H1 (cell line): Measurements from ENCODE around the gene LRPPRC. TPM values are rescaled to one million over a fixed set of nuclear protein-coding genes. Genes with fewer than 3 reads are reported as not detected.

Source experiments
- CTCF ChIA-PET: fragments of 300-600 bp; sonication (Branson Sonifier 250); formaldehyde crosslinking; loops from one replicate; lab custom pipeline; 2021; ENCODE audit not compliant: partially characterized antibody; lab: Charles Lee
- POLR2A ChIA-PET: fragments of 300-600 bp; sonication (Branson Sonifier 250); formaldehyde crosslinking; loops from one replicate; lab custom pipeline; 2021; ENCODE audit warnings: inconsistent platforms; ENCODE audit not compliant: partially characterized antibody; lab: Charles Lee
- DNase-seq, 2 experiments: peaks; one replicate each; pipeline versions ENCODE4 v3.0.0 to v3.0.0-alpha.2; 2010 to 2022; ENCODE audit warnings: low spot score in 2 of 2, low read depth in 1 of 2, mixed read lengths in 1 of 2
- FAIRE-seq: peaks from 2 replicates; lab custom pipeline; 2011; peaks lifted over from hg19 to GRCh38; lab: Jason Lieb, UNC
- H2AFZ ChIP-seq: 2 replicates; pipeline ENCODE4 v1.8.1; 2012; ENCODE audit warnings: low read length, inconsistent platforms
- H2AK5ac ChIP-seq: 2 replicates; pipeline ENCODE4 v1.6.1; 2013; ENCODE audit warnings: low read depth, low read length
- H2BK120ac ChIP-seq: replicated peaks from 2 replicates; pipeline ENCODE3; 2013; ENCODE audit warnings: low read depth, low read length, inconsistent platforms
- H2BK12ac ChIP-seq: 2 replicates; pipeline ENCODE4 v1.6.1; 2013; ENCODE audit warnings: low read depth, low read length
- H2BK15ac ChIP-seq: 2 replicates; pipeline ENCODE4 v1.6.1; 2013; ENCODE audit warnings: low read length
- H2BK20ac ChIP-seq: 2 replicates; pipeline ENCODE4 v1.6.1; 2013; ENCODE audit warnings: low read length
- H2BK5ac ChIP-seq: 2 replicates; pipeline ENCODE4 v1.6.1; 2013; ENCODE audit warnings: low read depth, low read length
- H3K14ac ChIP-seq: 2 replicates; pipeline ENCODE4 v1.6.1; 2013; ENCODE audit warnings: inconsistent platforms; ENCODE audit not compliant: insufficient read length
- H3K18ac ChIP-seq: 2 replicates; pipeline ENCODE4 v1.6.1; 2013; ENCODE audit warnings: low read length; ENCODE audit errors: extremely low read depth
- H3K23ac ChIP-seq: 2 replicates; pipeline ENCODE4 v1.6.1; 2013; ENCODE audit warnings: inconsistent platforms; ENCODE audit not compliant: insufficient read length
- H3K23me2 ChIP-seq: 2 replicates; pipeline ENCODE4 v1.6.1; 2013; ENCODE audit warnings: low read depth, low read length
- H3K27ac ChIP-seq: 2 replicates; pipeline ENCODE4 v1.6.1; 2011; ENCODE audit warnings: low read depth, low read length, inconsistent platforms
- H3K27me3 ChIP-seq, 4 experiments: replicated peaks in 1 of 4; 1 replicate in 1 of 4; 2 replicates in 3 of 4; pipeline versions ENCODE4 v1.6.1 to v1.8.1; 2011 to 2013; ENCODE audit warnings: low read length in 3 of 4, mild to moderate bottlenecking in 3 of 4, inconsistent platforms in 2 of 4, mixed read lengths in 2 of 4, moderate library complexity in 1 of 4; ENCODE audit not compliant: control insufficient read depth in 3 of 4, insufficient read depth in 3 of 4; ENCODE audit errors: extremely low read depth in 1 of 4
- H3K36me3 ChIP-seq, 4 experiments: 2 replicates each; pipeline versions ENCODE4 v1.6.1 to v1.8.1; 2011 to 2013; ENCODE audit warnings: mild to moderate bottlenecking in 4 of 4, low read length in 3 of 4, moderate library complexity in 2 of 4, control low read depth in 1 of 4, inconsistent platforms in 1 of 4; ENCODE audit not compliant: insufficient read depth in 4 of 4, control insufficient read depth in 2 of 4
- H3K4ac ChIP-seq: replicated peaks from 2 replicates; pipeline ENCODE3; 2013; ENCODE audit warnings: low read length, low read depth, mixed read lengths, inconsistent platforms; ENCODE audit not compliant: insufficient read length
- H3K4me1 ChIP-seq, 4 experiments: replicated peaks in 1 of 4; 1 replicate in 1 of 4; 2 replicates in 3 of 4; pipeline versions ENCODE4 v1.6.1 to v1.8.1; 2011 to 2013; ENCODE audit warnings: low read length in 3 of 4, inconsistent platforms in 2 of 4, mixed read lengths in 1 of 4; ENCODE audit not compliant: insufficient read depth in 4 of 4, control insufficient read depth in 3 of 4
- H3K4me2 ChIP-seq, 2 experiments: 2 replicates each; pipeline versions ENCODE4 v1.6.1 to v1.8.1; 2011 to 2013; ENCODE audit warnings: low read depth in 2 of 2, low read length in 2 of 2, control low read depth in 1 of 2, inconsistent platforms in 1 of 2, mild to moderate bottlenecking in 1 of 2; ENCODE audit not compliant: insufficient read depth in 1 of 2
- H3K4me3 ChIP-seq, 4 experiments: fragments of 200-600, 300-600 bp in 1 of 4; sonication (generic), shearing (Covaris generic), sonication (Bioruptor Twin) in 1 of 4; 2 replicates each; pipeline versions ENCODE4 v1.5.1 to v1.8.1; 2011 to 2016; ENCODE audit warnings: low read length in 4 of 4, low read depth in 3 of 4, control low read depth in 2 of 4, inconsistent platforms in 2 of 4, mild to moderate bottlenecking in 2 of 4, mixed read lengths in 1 of 4, moderate library complexity in 1 of 4; ENCODE audit not compliant: insufficient read depth in 2 of 4; ENCODE audit errors: extremely low read depth in 1 of 4
- H3K56ac ChIP-seq: replicated peaks from 2 replicates; pipeline ENCODE3; 2013; ENCODE audit warnings: low read depth, mild to moderate bottlenecking, mixed read lengths, low read length, inconsistent platforms; ENCODE audit not compliant: insufficient read length
- H3K79me1 ChIP-seq: 2 replicates; pipeline ENCODE4 v1.6.1; 2013; ENCODE audit warnings: low read depth, low read length, control low read depth
- H3K79me2 ChIP-seq, 2 experiments: 2 replicates each; pipeline versions ENCODE4 v1.6.1 to v1.8.1; 2012 to 2013; ENCODE audit warnings: low read length in 2 of 2, mild to moderate bottlenecking in 2 of 2, inconsistent platforms in 1 of 2; ENCODE audit not compliant: insufficient read depth in 2 of 2, control insufficient read depth in 1 of 2
- H3K9ac ChIP-seq, 4 experiments: replicated peaks in 1 of 4; 1 replicate in 1 of 4; 2 replicates in 3 of 4; pipeline versions ENCODE4 v1.6.1 to v1.8.1; 2011 to 2013; ENCODE audit warnings: low read depth in 3 of 4, low read length in 3 of 4, control low read depth in 2 of 4, mild to moderate bottlenecking in 2 of 4, moderate library complexity in 2 of 4, inconsistent platforms in 1 of 4; ENCODE audit errors: extremely low read depth in 1 of 4
- H3K9me3 ChIP-seq, 2 experiments: 2 replicates each; pipeline versions ENCODE4 v1.6.1 to v1.8.1; 2012 to 2013; ENCODE audit warnings: mild to moderate bottlenecking in 2 of 2, moderate library complexity in 2 of 2, control low read depth in 1 of 2, inconsistent platforms in 1 of 2, low read depth in 1 of 2, low read length in 1 of 2, mixed read lengths in 1 of 2; ENCODE audit not compliant: insufficient read depth in 2 of 2
- H4K20me1 ChIP-seq, 2 experiments: replicated peaks in 1 of 2; 2 replicates each; pipeline versions ENCODE3 to v1.8.1; 2011 to 2013; ENCODE audit warnings: inconsistent platforms in 2 of 2, low read length in 2 of 2, mild to moderate bottlenecking in 1 of 2; ENCODE audit not compliant: insufficient read depth in 2 of 2, control insufficient read depth in 1 of 2
- H4K5ac ChIP-seq: 2 replicates; pipeline ENCODE4 v1.6.1; 2013; ENCODE audit warnings: low read length, low read depth, mixed read lengths, inconsistent platforms; ENCODE audit not compliant: insufficient read length
- H4K8ac ChIP-seq: 2 replicates; pipeline ENCODE4 v1.8.0; 2013; ENCODE audit warnings: mild to moderate bottlenecking, moderate library complexity, low read length, inconsistent platforms; ENCODE audit not compliant: insufficient read depth; ENCODE audit errors: extremely low read depth
- H4K91ac ChIP-seq: replicated peaks from 2 replicates; pipeline ENCODE3; 2013; ENCODE audit warnings: low read length, mixed read lengths, inconsistent platforms; ENCODE audit not compliant: insufficient read length
- CTBP2 ChIP-seq: IDR thresholded peaks from 2 replicates; pipeline ENCODE4 v1.7.0; 2011; ENCODE audit warnings: borderline replicate concordance, mild to moderate bottlenecking, moderate library complexity, mixed read lengths, low read length; ENCODE audit not compliant: insufficient read depth, insufficient read length
- SP1 ChIP-seq: IDR thresholded peaks from 2 replicates; pipeline ENCODE4 v1.6.1; 2011; ENCODE audit warnings: low read depth, low read length
- SP4 ChIP-seq: IDR thresholded peaks from 2 replicates; pipeline ENCODE4 v1.6.1; 2012; ENCODE audit warnings: low read length, inconsistent platforms
- WGBS, 2 experiments: shearing (Covaris generic) in 1 of 2; methylation state at CpG; one replicate each; pipeline versions ENCODE4 v1.1.6 to v1.1.7; 2013 to 2015; ENCODE audit warnings: low lambda C conversion rate in 2 of 2, mixed read lengths in 2 of 2, inconsistent platforms in 1 of 2, low coverage in 1 of 2, missing lambda C conversion rate in 1 of 2; ENCODE audit not compliant: insufficient replicate concordance in 2 of 2, insufficient coverage in 1 of 2, insufficient read length in 1 of 2; ENCODE audit errors: extremely low coverage in 1 of 2, missing lambda C conversion rate in 1 of 2; 5-methylcytosine and 5-hydroxymethylcytosine counted together
- polyA plus RNA-seq, 7 experiments: library from polyadenylated mRNA; depleted of rRNA in 3 of 7; stranded (reverse) in 5 of 7; unstranded in 2 of 7; fragments of >200 nt in 5 of 7; fragments of 200-250 nt in 2 of 7; gene quantifications; 1 replicate in 5 of 7; 2 replicates in 1 of 7; 4 replicates in 1 of 7; pipeline versions ENCODE4 v1.2.1 to v1.2.3, GENCODE V29; 2011 to 2013; ENCODE audit warnings: missing spikeins in 2 of 7, mixed read lengths in 2 of 7
- total RNA-seq: library from RNA; stranded (reverse); fragmentation: NEBNext Ultra II Directional; extraction: Animal tissue kit (Norgen Biotek cat#: 25700); gene quantifications from 2 replicates; pipeline ENCODE4 v1.2.1, GENCODE V29; 2021
- TF ChIP-seq, protein P1 (sequence below), 3 experiments: IDR thresholded peaks; 1 replicate in 2 of 3; 2 replicates in 1 of 3; pipeline versions ENCODE4 v1.5.1 to v1.6.1; 2011; ENCODE audit warnings: low read length in 3 of 3, mild to moderate bottlenecking in 3 of 3, inconsistent platforms in 2 of 3, low read depth in 1 of 3, moderate library complexity in 1 of 3; ENCODE audit not compliant: insufficient read depth in 1 of 3; ENCODE audit errors: control extremely low read depth in 1 of 3
- TF ChIP-seq, protein P2 (sequence below): IDR thresholded peaks from 2 replicates; pipeline ENCODE4 v1.6.1; 2011; ENCODE audit warnings: low read length, improper control_type of control experiment

Gene LRPPRC
- total and polyA plus RNA-seq, 2 of the 8 experiments (the other 6 are each of a cell fraction or from before 2014, with no cell fraction given): 43.4 to 167 TPM

DNA sequence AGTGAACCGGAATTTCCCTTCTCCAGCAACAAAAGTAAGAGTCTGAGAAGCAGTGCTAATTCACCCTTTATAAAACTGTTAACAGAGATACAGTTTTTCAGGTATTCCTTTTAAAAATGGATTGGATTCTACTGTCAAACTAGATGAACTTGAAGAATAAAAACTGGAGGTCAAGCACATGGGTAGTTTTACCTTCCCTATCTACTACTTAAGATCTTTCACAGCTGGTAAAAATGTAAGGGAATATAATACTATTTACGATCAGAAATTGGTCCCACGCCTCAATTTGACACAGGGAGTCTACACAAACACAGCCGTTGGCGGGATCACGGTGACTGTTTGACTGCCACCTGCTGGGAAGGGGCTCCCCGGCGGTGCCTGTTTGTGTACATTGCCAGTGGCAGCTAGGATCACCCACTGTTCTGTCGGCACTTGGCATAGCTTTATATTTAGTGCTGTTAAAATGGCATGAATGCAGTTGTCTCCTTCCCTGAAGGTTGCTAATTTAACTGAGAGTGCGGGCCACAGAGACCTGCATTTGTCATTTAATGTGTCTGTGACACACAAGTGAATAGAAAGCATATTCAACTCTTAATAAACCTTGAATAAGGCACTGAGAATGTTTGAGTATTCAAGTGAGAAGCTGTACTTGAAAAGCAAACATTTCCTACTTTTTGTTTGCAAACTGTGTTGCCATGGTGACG is 97.5 kb downstream of the LRPPRC start:
- Histone ChIP-seq H4K5ac (no peak overlapping the region), H3K18ac (no peak overlapping the region), H4K20me1 (peaks cover 0 to 5% of the 10 kb centered on the region in 2 experiments), H2AFZ (no peak overlapping the region), H2AK5ac (no peak overlapping the region), H3K14ac (no peak overlapping the region), H3K27ac (no peak overlapping the region), H3K4me1 (no peaks in the 10 kb centered on the region), H4K8ac (no peak overlapping the region), H3K23ac (no peak overlapping the region), H3K4me3 (no peak overlapping the region), H3K4me2 (no peak overlapping the region), H2BK15ac (no peak overlapping the region), H3K4ac (no peak overlapping the region), H3K56ac (no peak overlapping the region), H3K9ac (no peak overlapping the region), H3K36me3 (peaks cover 12 to 86% (median 49%) of the 10 kb centered on the region in 4 experiments), H2BK20ac (no peak overlapping the region), H2BK12ac (no peak overlapping the region), H3K79me2 (no peaks in the 10 kb centered on the region), H3K23me2 (no peaks in the 10 kb centered on the region), H2BK120ac (no peak overlapping the region), H4K91ac (no peak overlapping the region), H3K79me1 (no peaks in the 10 kb centered on the region; the same call in 1 of the 2 replicates), H2BK5ac (no peak overlapping the region), H3K9me3 (no peaks in the 10 kb centered on the region), H3K27me3 (no peaks in the 10 kb centered on the region)
- TF ChIP-seq, protein P1, sequence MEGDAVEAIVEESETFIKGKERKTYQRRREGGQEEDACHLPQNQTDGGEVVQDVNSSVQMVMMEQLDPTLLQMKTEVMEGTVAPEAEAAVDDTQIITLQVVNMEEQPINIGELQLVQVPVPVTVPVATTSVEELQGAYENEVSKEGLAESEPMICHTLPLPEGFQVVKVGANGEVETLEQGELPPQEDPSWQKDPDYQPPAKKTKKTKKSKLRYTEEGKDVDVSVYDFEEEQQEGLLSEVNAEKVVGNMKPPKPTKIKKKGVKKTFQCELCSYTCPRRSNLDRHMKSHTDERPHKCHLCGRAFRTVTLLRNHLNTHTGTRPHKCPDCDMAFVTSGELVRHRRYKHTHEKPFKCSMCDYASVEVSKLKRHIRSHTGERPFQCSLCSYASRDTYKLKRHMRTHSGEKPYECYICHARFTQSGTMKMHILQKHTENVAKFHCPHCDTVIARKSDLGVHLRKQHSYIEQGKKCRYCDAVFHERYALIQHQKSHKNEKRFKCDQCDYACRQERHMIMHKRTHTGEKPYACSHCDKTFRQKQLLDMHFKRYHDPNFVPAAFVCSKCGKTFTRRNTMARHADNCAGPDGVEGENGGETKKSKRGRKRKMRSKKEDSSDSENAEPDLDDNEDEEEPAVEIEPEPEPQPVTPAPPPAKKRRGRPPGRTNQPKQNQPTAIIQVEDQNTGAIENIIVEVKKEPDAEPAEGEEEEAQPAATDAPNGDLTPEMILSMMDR (IDR thresholded peaks at IDR 0.05; ENCODE audit: control extremely low read depth in 1 of 3, insufficient read depth in 1 of 3, low read depth in 1 of 3, low read length in 3 of 3): peak in 1 of 3 experiments; percentile 14; a peak in 1 of 4 replicates
- TF ChIP-seq SP4 (no peak), SP1 (no peak), CTBP2 (no peak)
- TF ChIP-seq, protein P2, sequence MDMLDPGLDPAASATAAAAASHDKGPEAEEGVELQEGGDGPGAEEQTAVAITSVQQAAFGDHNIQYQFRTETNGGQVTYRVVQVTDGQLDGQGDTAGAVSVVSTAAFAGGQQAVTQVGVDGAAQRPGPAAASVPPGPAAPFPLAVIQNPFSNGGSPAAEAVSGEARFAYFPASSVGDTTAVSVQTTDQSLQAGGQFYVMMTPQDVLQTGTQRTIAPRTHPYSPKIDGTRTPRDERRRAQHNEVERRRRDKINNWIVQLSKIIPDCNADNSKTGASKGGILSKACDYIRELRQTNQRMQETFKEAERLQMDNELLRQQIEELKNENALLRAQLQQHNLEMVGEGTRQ: no peak
- no peak for FAIRE-seq
- 94% methylated on average over 11 of the region's 11 CpGs; no CpG with 5 or more reads in 1 of the 2 experiments for WGBS, 2 experiments
- ChIA-PET POLR2A (no interaction called here), CTCF (interaction anchor here (0.9 to 1.2 kb wide), 4 partner anchors 10 to 77 kb away, joined by 3 read pairs; no protein-coding TSS in a partner anchor)
- DNase-seq: no peak
